HepG2 (cell line): Measurements from ENCODE around the gene ZNF556. TPM values are rescaled to one million over a fixed set of nuclear protein-coding genes. Genes with fewer than 3 reads are reported as not detected.

Experiments used
- FOXJ3 ChIP-seq: sonication (generic); formaldehyde crosslinking; IDR thresholded peaks from 2 replicates; pipeline ENCODE4 v1.4.0; 2020; ENCODE audit warnings: missing genetic modification reagents, mild to moderate bottlenecking, borderline replicate concordance
- MLX ChIP-seq: IDR thresholded peaks from 2 replicates; pipeline ENCODE4 v1.6.1; 2016
- NFKBIZ ChIP-seq: IDR thresholded peaks from 2 replicates; pipeline ENCODE4 v1.6.1; 2018; ENCODE audit warnings: missing genetic modification reagents, missing compliant biosample characterization
- NR1H2 ChIP-seq: sonication (generic); formaldehyde crosslinking; IDR thresholded peaks from 2 replicates; pipeline ENCODE4 v1.8.1; 2022; ENCODE audit warnings: low read depth, missing genetic modification reagents, borderline replicate concordance
- REST ChIP-seq, 2 experiments: IDR thresholded peaks; 2 replicates each; pipeline ENCODE4 v1.6.1; 2011 to 2012; ENCODE audit warnings: low read length in 2 of 2, borderline replicate concordance in 1 of 2, low read depth in 1 of 2, mild to moderate bottlenecking in 1 of 2, moderate library complexity in 1 of 2
- USF2 ChIP-seq, 2 experiments: sonication (generic) in 1 of 2; formaldehyde crosslinking in 1 of 2; IDR thresholded peaks; 2 replicates each; pipeline versions ENCODE4 v1.5.1 to v1.6.1; 2011 to 2020; ENCODE audit warnings: borderline replicate concordance in 1 of 2, low read depth in 1 of 2, low read length in 1 of 2, mild to moderate bottlenecking in 1 of 2, missing genetic modification reagents in 1 of 2, moderate library complexity in 1 of 2
- ZBED4 ChIP-seq: sonication (generic); formaldehyde crosslinking; IDR thresholded peaks from 2 replicates; pipeline ENCODE4 v1.4.0; 2020; ENCODE audit warnings: missing genetic modification reagents, borderline replicate concordance
- ZBTB3 ChIP-seq: sonication (generic); formaldehyde crosslinking; IDR thresholded peaks from 2 replicates; pipeline ENCODE4 v1.4.0; 2020; ENCODE audit warnings: low read depth, mild to moderate bottlenecking, moderate library complexity, missing genetic modification reagents, borderline replicate concordance
- ZKSCAN8 ChIP-seq: IDR thresholded peaks from 2 replicates; pipeline ENCODE4 v1.6.1; 2016; ENCODE audit warnings: borderline replicate concordance, missing genetic modification reagents, missing compliant biosample characterization
- ZNF18 ChIP-seq: sonication (generic); formaldehyde crosslinking; IDR thresholded peaks from 2 replicates; pipeline ENCODE4 v1.8.0; 2022; ENCODE audit warnings: mild to moderate bottlenecking, missing genetic modification reagents; ENCODE audit not compliant: insufficient replicate concordance
- ZNF205 ChIP-seq: IDR thresholded peaks from 2 replicates; pipeline ENCODE4 v1.6.1; 2018; ENCODE audit warnings: missing biosample characterization, missing genetic modification reagents
- ZNF235 ChIP-seq: sonication (generic); formaldehyde crosslinking; IDR thresholded peaks from 2 replicates; pipeline ENCODE4 v1.8.1; 2023; ENCODE audit warnings: mild to moderate bottlenecking, missing genetic modification reagents, borderline replicate concordance
- ZNF576 ChIP-seq: sonication (generic); formaldehyde crosslinking; IDR thresholded peaks from 2 replicates; pipeline ENCODE4 v1.4.0; 2020; ENCODE audit warnings: mild to moderate bottlenecking, missing genetic modification reagents
- polyA plus RNA-seq, 8 experiments: library from polyadenylated mRNA; depleted of rRNA in 3 of 8; stranded (reverse) in 7 of 8; unstranded in 1 of 8; fragments of >200 nt; fragmentation: Illumina TruSeq in 4 of 8; extraction: Trizol in 4 of 8; gene quantifications; 2 replicates each; pipeline versions ENCODE4 v1.2.1 to v1.2.3, GENCODE V29; 2011 to 2016; ENCODE audit warnings: low read depth in 4 of 8, missing spikeins in 1 of 8, mixed read lengths in 1 of 8; ENCODE audit not compliant: insufficient read depth in 1 of 8
- total RNA-seq, 5 experiments: library from RNA; depleted of rRNA; stranded (reverse); fragments of >200 nt; fragmentation: Illumina TruSeq; extraction: Trizol; gene quantifications; 2 replicates each; pipeline ENCODE4 v1.2.3, GENCODE V29; 2016; ENCODE audit warnings: low read depth in 1 of 5

The ZNF556 gene
- total and polyA plus RNA-seq, 2 of the 13 experiments (the other 11 are each of a cell fraction or from before 2014, with no cell fraction given), result 4.2 to 28.6 TPM

- TF ChIP-seq ZNF18 (CRISPR knock-in tag), result peak; percentile 28
- no peak for TF ChIP-seq FOXJ3
- peak in 1 of 2 experiments; percentile 49; a peak in 1 of 4 replicates for TF ChIP-seq REST (IDR thresholded peaks at IDR 0.05; ENCODE audit: borderline replicate concordance in 1 of 2, low read depth in 1 of 2, low read length in 2 of 2)
- TF ChIP-seq ZBTB3, result peak; percentile 39; the same call in 1 of the 2 replicates
- TF ChIP-seq ZNF205 (CRISPR knock-in tag), result 0 out of 2 replicates have a peak, but pooled peaks have one; percentile 37
- TF ChIP-seq NFKBIZ (CRISPR knock-in tag), result no peak
- no peak; the same call in 1 of the 2 replicates for TF ChIP-seq NR1H2 (CRISPR knock-in tag)
- no peak; the same call in 1 of the 2 replicates for TF ChIP-seq ZBED4 (CRISPR knock-in tag)
- TF ChIP-seq ZKSCAN8 (CRISPR knock-in tag), result no peak
- 0 out of 2 replicates have a peak, but pooled peaks have one; percentile 21 for TF ChIP-seq MLX
- TF ChIP-seq ZNF235 (CRISPR knock-in tag), result no peak
- TF ChIP-seq USF2 (IDR thresholded peaks at IDR 0.05; ENCODE audit: low read depth, low read length), result no peak
- no peak for TF ChIP-seq USF2 (CRISPR knock-in tag; IDR thresholded peaks at IDR 0.05; ENCODE audit: borderline replicate concordance)
- TF ChIP-seq ZNF576 (CRISPR knock-in tag), result no peak
Measured at GRCh38 chr19:2867025-2867991, at the start of gene ZNF556 (continued).
